K562 (cell line): ENCODE measurements around the gene GATAD2B. TPM values are rescaled to one million over a fixed set of nuclear protein-coding genes. Genes with fewer than 3 reads are reported as not detected.

Experiments used
- ERF ChIP-seq: fragments of 450-650 bp; formaldehyde crosslinking; IDR thresholded peaks from 2 replicates; pipeline ENCODE4 v1.4.0; 2020; ENCODE audit warnings: mild to moderate bottlenecking, mixed read lengths
- FOXA1 ChIP-seq: fragments of 450-650 bp; IDR thresholded peaks from 2 replicates; pipeline ENCODE4 v1.6.1; 2016; ENCODE audit warnings: mild to moderate bottlenecking, borderline replicate concordance
- GABPB2 ChIP-seq: fragments of 250-450 bp; sonication (Bioruptor Pico); conservative IDR thresholded peaks from 2 replicates; pipeline ENCODE4 v1.5.1; 2021; ENCODE audit warnings: mild to moderate bottlenecking
- GATAD2B ChIP-seq: fragments of 450-650 bp; IDR thresholded peaks from 2 replicates; pipeline ENCODE4 v1.6.1; 2017; ENCODE audit warnings: mild to moderate bottlenecking, borderline replicate concordance
- LEF1 ChIP-seq: fragments of 450-650 bp; IDR thresholded peaks from 2 replicates; pipeline ENCODE4 v1.6.1; 2016; ENCODE audit warnings: mild to moderate bottlenecking
- MTA3 ChIP-seq: fragments of 450-650 bp; formaldehyde crosslinking; IDR thresholded peaks from 2 replicates; pipeline ENCODE4 v1.6.1; 2017; ENCODE audit warnings: mild to moderate bottlenecking, borderline replicate concordance
- MYC ChIP-seq, 2 experiments: fragments of 250-450 bp in 1 of 2; sonication (Bioruptor Pico) in 1 of 2; IDR thresholded peaks; 2 replicates each; pipeline versions ENCODE4 v1.5.1 to v1.6.1; 2012 to 2021; ENCODE audit warnings: low read depth in 2 of 2, borderline replicate concordance in 1 of 2, improper control_type of control experiment in 1 of 2, low read length in 1 of 2, mild to moderate bottlenecking in 1 of 2, moderate library complexity in 1 of 2
- NR4A1 ChIP-seq, 2 experiments: fragments of 250-450 bp in 1 of 2; fragments of 450-650 bp in 1 of 2; sonication (Bioruptor Pico) in 1 of 2; IDR thresholded peaks; 2 replicates each; pipeline versions ENCODE4 v1.4.0 to v1.6.1; 2016 to 2020; ENCODE audit warnings: mild to moderate bottlenecking in 2 of 2, missing compliant biosample characterization in 1 of 2, missing genetic modification characterization in 1 of 2, moderate library complexity in 1 of 2
- POU5F1 ChIP-seq: fragments of 150-350 bp; IDR thresholded peaks from 2 replicates; pipeline ENCODE4 v1.6.1; 2014; ENCODE audit warnings: borderline replicate concordance, low read length, low read depth, mild to moderate bottlenecking; ENCODE audit not compliant: partially characterized antibody
- SMAD4 ChIP-seq: fragments of 250-450 bp; sonication (Bioruptor Pico); conservative IDR thresholded peaks from 2 replicates; pipeline ENCODE4 v1.8.0; 2021; ENCODE audit warnings: inconsistent platforms, mild to moderate bottlenecking, moderate library complexity
- SP1 ChIP-seq: sonication (generic); formaldehyde crosslinking; IDR thresholded peaks from 2 replicates; pipeline ENCODE4 v1.8.1; 2022; ENCODE audit warnings: mild to moderate bottlenecking, missing genetic modification reagents
- SREBF1 ChIP-seq: fragments of 150-350 bp; IDR thresholded peaks from 2 replicates; pipeline ENCODE4 v1.6.1; 2014; ENCODE audit warnings: antibody characterized with exemption, low read depth, low read length, borderline replicate concordance
- YY1 ChIP-seq, 3 experiments: IDR thresholded peaks; 2 replicates each; pipeline ENCODE4 v1.6.1; 2011; ENCODE audit warnings: low read length in 2 of 3, mild to moderate bottlenecking in 2 of 3, moderate library complexity in 2 of 3, borderline replicate concordance in 1 of 3, control low read depth in 1 of 3, low read depth in 1 of 3; ENCODE audit not compliant: insufficient read depth in 3 of 3, insufficient replicate concordance in 2 of 3, control insufficient read depth in 1 of 3, insufficient read length in 1 of 3; ENCODE audit errors: extremely low read depth in 1 of 3
- ZNF143 ChIP-seq: sonication (generic); formaldehyde crosslinking; IDR thresholded peaks from 2 replicates; pipeline ENCODE4 v1.9.0; 2022; ENCODE audit warnings: mild to moderate bottlenecking, missing genetic modification reagents
- ZNF766 ChIP-seq: fragments of 200-800 bp; sonication (Bioruptor generic); conservative IDR thresholded peaks from 2 replicates; pipeline ENCODE4 v1.6.1; 2016; ENCODE audit warnings: missing genetic modification characterization, missing compliant biosample characterization
- polyA plus RNA-seq, 8 experiments: library from polyadenylated mRNA; depleted of rRNA in 4 of 8; stranded (reverse) in 5 of 8; unstranded in 3 of 8; fragments of >200 nt; fragmentation: Nextera tagmentation in 2 of 8; fragmentation: Illumina TruSeq in 1 of 8; extraction: Ambion mirVana in 2 of 8; extraction: Trizol in 1 of 8; gene quantifications; 2 replicates each; pipeline versions ENCODE4 v1.2.1 to v1.2.3, GENCODE V29; 2011 to 2014; ENCODE audit warnings: inconsistent platforms in 1 of 8, missing spikeins in 1 of 8
- total RNA-seq, 7 experiments: library from RNA; depleted of rRNA in 6 of 7; stranded (reverse); fragments of >200 nt in 6 of 7; fragmentation: Illumina TruSeq in 2 of 7; extraction: Trizol in 2 of 7; gene quantifications; 2 replicates each; pipeline versions ENCODE4 v1.2.1 to v1.2.3, GENCODE V29; 2011 to 2021; ENCODE audit warnings: low replicate concordance in 1 of 7
- TF ChIP-seq, protein P1 (sequence below), 2 experiments: fragments of 450-650 bp in 1 of 2; sonication (generic) in 1 of 2; formaldehyde crosslinking in 1 of 2; IDR thresholded peaks; 2 replicates each; pipeline versions ENCODE4 v1.7.1 to v1.9.0; 2016 to 2022; ENCODE audit warnings: inconsistent platforms in 1 of 2, mild to moderate bottlenecking in 1 of 2, missing genetic modification reagents in 1 of 2

The GATAD2B gene
- total and polyA plus RNA-seq, 9 of the 15 experiments (the other 6 are each of a cell fraction or from before 2014, with no cell fraction given), result 1.5 to 40.2 (median 4.9) TPM

DNA sequence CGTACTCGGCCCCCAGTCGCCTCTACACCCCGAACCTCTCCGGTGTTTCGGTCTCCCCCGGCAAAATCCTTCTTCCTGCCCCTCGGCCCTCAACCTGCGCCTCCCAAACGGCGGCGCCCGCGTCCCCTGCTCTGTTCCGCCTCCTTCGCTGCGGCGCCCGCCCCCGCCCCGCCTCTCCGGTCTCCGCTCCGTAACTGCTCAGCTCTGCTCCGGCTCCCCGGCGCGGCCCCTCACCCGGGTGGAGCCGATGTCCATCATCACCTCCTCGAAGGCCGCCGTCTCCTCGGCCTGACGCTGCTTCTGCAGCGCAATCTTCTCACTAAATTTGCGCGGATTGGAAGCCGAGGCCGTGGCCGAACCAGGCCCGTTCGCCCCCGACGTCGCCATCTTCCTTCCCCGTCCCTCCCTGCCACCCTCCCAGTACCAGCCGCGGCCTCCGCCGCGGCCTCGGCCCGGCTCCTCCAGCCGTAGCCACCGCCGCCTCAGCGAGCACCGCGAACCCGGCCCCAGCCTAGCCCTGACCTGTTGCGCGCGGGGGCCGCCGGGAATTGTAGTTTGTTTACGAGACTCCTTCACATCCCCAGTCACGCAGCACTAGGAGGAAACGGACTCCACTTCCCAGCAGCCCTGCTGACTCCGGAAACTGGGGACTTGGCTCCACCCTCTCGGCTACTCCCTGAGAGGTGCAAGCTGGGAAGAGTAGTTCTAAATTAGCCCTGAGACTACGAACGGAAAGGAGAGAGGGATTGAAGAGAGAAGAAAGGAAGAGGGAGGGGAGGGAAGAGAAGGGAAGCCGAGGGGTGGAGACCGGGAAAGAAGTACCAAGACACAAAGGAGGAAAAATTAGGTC lies 35.6 kb upstream of the GATAD2B start, which contains the start of gene CRTC2 (continued):
- TF ChIP-seq ZNF766 (peak; percentile 98), FOXA1 (no peak), MTA3 (no peak; the same call in 1 of the 2 replicates), ZNF143 (peak; percentile 99), LEF1 (no peak), SMAD4 (peak; percentile 66; the same call in 1 of the 2 replicates), NR4A1 (CRISPR knock-in tag; IDR thresholded peaks at IDR 0.05) (no peak), NR4A1 (tag; IDR thresholded peaks at IDR 0.05) (peak; percentile 89), YY1 (IDR thresholded peaks at IDR 0.05; ENCODE audit: borderline replicate concordance in 1 of 3, control insufficient read depth in 1 of 3, extremely low read depth in 1 of 3, insufficient read depth in 3 of 3, insufficient read length in 1 of 3, insufficient replicate concordance in 2 of 3, low read depth in 1 of 3, low read length in 2 of 3) (peak in 1 of 3 experiments; percentile 32), SP1 (peak; percentile 90), MYC (IDR thresholded peaks at IDR 0.05; ENCODE audit: low read depth, low read length) (no peak; the same call in 1 of the 2 replicates), MYC (CRISPR knock-in tag; IDR thresholded peaks at IDR 0.05; ENCODE audit: borderline replicate concordance, low read depth) (no peak), POU5F1 (peak; percentile 94), ERF (CRISPR knock-in tag) (0 out of 2 replicates have a peak, but pooled peaks have one; percentile 62), SREBF1 (peak; percentile 76; the same call in 1 of the 2 replicates), GATAD2B (no peak), GABPB2 (CRISPR knock-in tag) (no peak)
- TF ChIP-seq, protein P1, sequence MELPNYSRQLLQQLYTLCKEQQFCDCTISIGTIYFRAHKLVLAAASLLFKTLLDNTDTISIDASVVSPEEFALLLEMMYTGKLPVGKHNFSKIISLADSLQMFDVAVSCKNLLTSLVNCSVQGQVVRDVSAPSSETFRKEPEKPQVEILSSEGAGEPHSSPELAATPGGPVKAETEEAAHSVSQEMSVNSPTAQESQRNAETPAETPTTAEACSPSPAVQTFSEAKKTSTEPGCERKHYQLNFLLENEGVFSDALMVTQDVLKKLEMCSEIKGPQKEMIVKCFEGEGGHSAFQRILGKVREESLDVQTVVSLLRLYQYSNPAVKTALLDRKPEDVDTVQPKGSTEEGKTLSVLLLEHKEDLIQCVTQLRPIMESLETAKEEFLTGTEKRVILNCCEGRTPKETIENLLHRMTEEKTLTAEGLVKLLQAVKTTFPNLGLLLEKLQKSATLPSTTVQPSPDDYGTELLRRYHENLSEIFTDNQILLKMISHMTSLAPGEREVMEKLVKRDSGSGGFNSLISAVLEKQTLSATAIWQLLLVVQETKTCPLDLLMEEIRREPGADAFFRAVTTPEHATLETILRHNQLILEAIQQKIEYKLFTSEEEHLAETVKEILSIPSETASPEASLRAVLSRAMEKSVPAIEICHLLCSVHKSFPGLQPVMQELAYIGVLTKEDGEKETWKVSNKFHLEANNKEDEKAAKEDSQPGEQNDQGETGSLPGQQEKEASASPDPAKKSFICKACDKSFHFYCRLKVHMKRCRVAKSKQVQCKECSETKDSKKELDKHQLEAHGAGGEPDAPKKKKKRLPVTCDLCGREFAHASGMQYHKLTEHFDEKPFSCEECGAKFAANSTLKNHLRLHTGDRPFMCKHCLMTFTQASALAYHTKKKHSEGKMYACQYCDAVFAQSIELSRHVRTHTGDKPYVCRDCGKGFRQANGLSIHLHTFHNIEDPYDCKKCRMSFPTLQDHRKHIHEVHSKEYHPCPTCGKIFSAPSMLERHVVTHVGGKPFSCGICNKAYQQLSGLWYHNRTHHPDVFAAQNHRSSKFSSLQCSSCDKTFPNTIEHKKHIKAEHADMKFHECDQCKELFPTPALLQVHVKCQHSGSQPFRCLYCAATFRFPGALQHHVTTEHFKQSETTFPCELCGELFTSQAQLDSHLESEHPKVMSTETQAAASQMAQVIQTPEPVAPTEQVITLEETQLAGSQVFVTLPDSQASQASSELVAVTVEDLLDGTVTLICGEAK (IDR thresholded peaks at IDR 0.05), result peak; percentile 96
- TF ChIP-seq, protein P1 (CRISPR knock-in tag; IDR thresholded peaks at IDR 0.05), result no peak
